Prostate gland (tissue), 2 donors: ENCODE measurements around the gene SAXO2.
"Not testable (repeated sequence)": the region's sequence is repeated elsewhere in the genome, so short reads cannot be mapped to it uniquely, and the experiment has no call there.

Experiments
- CTCF ChIP-seq, 4 experiments: fragments of 200-600 bp in 2 of 4; fragments of 450-650 bp in 2 of 4; sonication (generic) in 2 of 4; IDR thresholded peaks; 1 replicate in 3 of 4; 2 replicates in 1 of 4; pipeline ENCODE4 v1.5.1; 2016 to 2019; ENCODE audit warnings: antibody characterized with exemption in 4 of 4, mild to moderate bottlenecking in 2 of 4, moderate library complexity in 2 of 4
- POLR2A ChIP-seq: fragments of 450-650 bp; IDR thresholded peaks from one replicate; pipeline ENCODE4 v1.6.1; 2016; ENCODE audit warnings: antibody characterized with exemption, mild to moderate bottlenecking
- POLR2AphosphoS5 ChIP-seq: sonication (generic); formaldehyde crosslinking; IDR thresholded peaks from one replicate; pipeline ENCODE4 v1.6.1; 2017; ENCODE audit warnings: antibody characterized with exemption

- not testable (repeated sequence) for TF ChIP-seq CTCF (IDR thresholded peaks at IDR 0.05); POLR2AphosphoS5; POLR2A
Measured at GRCh38 chr15:82326896-82327295, 64.3 kb downstream of the SAXO2 start.
